CD4-positive, alpha-beta memory T cell (primary cell): ENCODE measurements around the gene BLVRB. TPM values are rescaled to one million over a fixed set of nuclear protein-coding genes. Genes with fewer than 3 reads are reported as not detected.

ENCODE experiments used
- CTCF ChIA-PET: fragments of 350-600 bp; sonication (Branson Sonifier 250); formaldehyde crosslinking; loops from one replicate; lab custom pipeline; 2021; ENCODE audit warnings: inconsistent platforms; ENCODE audit not compliant: partially characterized antibody; lab: Charles Lee
- POLR2A ChIA-PET: fragments of 350-600 bp; sonication (Branson Sonifier 250); formaldehyde crosslinking; loops from one replicate; lab custom pipeline; 2021; ENCODE audit not compliant: partially characterized antibody; lab: Charles Lee
- DNase-seq, 5 donors: peaks; one replicate each; pipeline versions ENCODE4 v3.0.0 to v3.0.0-alpha.2; 2020 to 2022; ENCODE audit warnings: mixed read lengths in 1 of 5
- H3K27ac ChIP-seq: one replicate; pipeline ENCODE4 v1.7.0; 2013; ENCODE audit warnings: low read depth, low read length
- H3K27me3 ChIP-seq: 2 replicates; pipeline ENCODE4 v1.7.0; 2013; ENCODE audit warnings: mild to moderate bottlenecking, low read length, moderate library complexity; ENCODE audit not compliant: insufficient read depth
- H3K36me3 ChIP-seq: 2 replicates; pipeline ENCODE4 v1.7.0; 2013; ENCODE audit warnings: mild to moderate bottlenecking, low read length, moderate library complexity; ENCODE audit not compliant: insufficient read depth
- H3K4me1 ChIP-seq: 2 replicates; pipeline ENCODE4 v1.7.0; 2013; ENCODE audit warnings: mild to moderate bottlenecking, low read length, moderate library complexity; ENCODE audit not compliant: insufficient read depth
- H3K4me3 ChIP-seq, 2 donors: one replicate each; pipeline ENCODE4 v1.7.0; 2013; ENCODE audit warnings: low read length in 2 of 2, mild to moderate bottlenecking in 1 of 2
- H3K9me3 ChIP-seq, 2 donors: one replicate each; pipeline ENCODE4 v1.7.0; 2013; ENCODE audit warnings: low read length in 2 of 2, control low read depth in 1 of 2; ENCODE audit not compliant: control insufficient read depth in 1 of 2
- H3K27ac Mint-ChIP-seq, 7 donors: one replicate each; pipeline ENCODE4 v1.8.0; 2020 to 2021; ENCODE audit warnings: mixed read lengths in 7 of 7, mild to moderate bottlenecking in 6 of 7, inconsistent platforms in 3 of 7, moderate library complexity in 3 of 7
- H3K27me3 Mint-ChIP-seq, 2 donors: one replicate each; pipeline ENCODE4 v1.8.0; 2020 to 2021; ENCODE audit warnings: mixed read lengths in 2 of 2
- H3K36me3 Mint-ChIP-seq, 2 donors: one replicate each; pipeline ENCODE4 v1.8.0; 2020 to 2021; ENCODE audit warnings: mixed read lengths in 2 of 2, inconsistent platforms in 1 of 2, mild to moderate bottlenecking in 1 of 2
- H3K4me1 Mint-ChIP-seq, 4 donors: one replicate each; pipeline ENCODE4 v1.8.0; 2020 to 2021; ENCODE audit warnings: mixed read lengths in 4 of 4, mild to moderate bottlenecking in 1 of 4
- H3K4me3 Mint-ChIP-seq, 8 donors: one replicate each; pipeline ENCODE4 v1.8.0; 2020 to 2021; ENCODE audit warnings: mixed read lengths in 8 of 8, mild to moderate bottlenecking in 7 of 8, moderate library complexity in 6 of 8, inconsistent platforms in 3 of 8
- H3K9me3 Mint-ChIP-seq, 8 donors: one replicate each; pipeline ENCODE4 v1.8.0; 2020 to 2021; ENCODE audit warnings: mixed read lengths in 8 of 8, mild to moderate bottlenecking in 5 of 8, inconsistent platforms in 3 of 8, moderate library complexity in 1 of 8
- intact Hi-C: fragments of 100-400 bp; cut with micrococcal nuclease; formaldehyde crosslinking; loops from one replicate; pipeline ENCODE4 v1.15.1; 2023
- polyA plus RNA-seq, 2 donors: library from polyadenylated mRNA; unstranded; fragments of 300-500 nt; fragmentation: Illumina TruSeq; gene quantifications; one replicate each; pipeline ENCODE4 v1.2.3, GENCODE V29; 2021
- total RNA-seq, 2 experiments: library from RNA; stranded (reverse); gene quantifications; one replicate each; pipeline ENCODE4 v1.2.3, GENCODE V29; 2021

Gene BLVRB
- total and polyA plus RNA-seq, 4 experiments from 2014 or later: 12.3 to 34.6 (median 20.8) TPM

GRCh38 chr19:40510526-40511115 is 45.1 kb upstream of the BLVRB start:
- Mint-ChIP-seq H3K27ac (no peak overlapping the region), H3K27me3 (peaks cover 37 to 39% of the 10 kb centered on the region in 2 donors)
- CTCF ChIA-PET: interaction anchor here (1.4 kb wide), 1 partner anchor 90 kb away, joined by 5 read pairs; no protein-coding TSS in a partner anchor

GRCh38 chr19:40508739-40509260 is 43.3 kb upstream of the BLVRB start:
- H3K36me3 ChIP-seq: no peaks in the 10 kb centered on the region
- H3K9me3 Mint-ChIP-seq: peaks cover 0 to 2% (median 0%) of the 10 kb centered on the region in 8 donors
- H3K27me3 Mint-ChIP-seq: peaks cover 30 to 33% of the 10 kb centered on the region in 2 donors
- peaks cover 8% of the 10 kb centered on the region for H3K4me1 ChIP-seq
- H3K27me3 ChIP-seq: peaks cover 12% of the 10 kb centered on the region
- ChIA-PET CTCF (no interaction called here), POLR2A (no interaction called here)
- no peak overlapping the region for H3K4me3 Mint-ChIP-seq
- intact Hi-C loops: no loop called here
- H3K27ac ChIP-seq: no peak overlapping the region
- H3K36me3 Mint-ChIP-seq: no peaks in the 10 kb centered on the region
- no peaks in the 10 kb centered on the region for H3K9me3 ChIP-seq
- DNase-seq: no peak
- H3K4me3 ChIP-seq: no peak overlapping the region
- peaks cover 0 to 11% (median 9%) of the 10 kb centered on the region in 4 donors for H3K4me1 Mint-ChIP-seq
- H3K27ac Mint-ChIP-seq: no peak overlapping the region

More at GRCh38 chr19:40510526-40511115, 45.1 kb upstream of the BLVRB start:
- POLR2A ChIA-PET: no interaction called here
- Mint-ChIP-seq H3K4me3 (no peak overlapping the region), H3K9me3 (no peaks in the 10 kb centered on the region), H3K36me3 (no peaks in the 10 kb centered on the region), H3K4me1 (peaks cover 0 to 15% (median 6%) of the 10 kb centered on the region in 4 donors)
- no peak overlapping the region for H3K27ac ChIP-seq
- H3K9me3 ChIP-seq: no peaks in the 10 kb centered on the region
- DNase-seq: no peak
- peaks cover 12% of the 10 kb centered on the region for H3K27me3 ChIP-seq
- H3K36me3 ChIP-seq: no peaks in the 10 kb centered on the region
- H3K4me1 ChIP-seq: peaks cover 8% of the 10 kb centered on the region
- intact Hi-C loops: no loop called here
- H3K4me3 ChIP-seq: no peak overlapping the region

GRCh38 chr19:40507892-40508291 is 42.3 kb upstream of the BLVRB start:
- Histone ChIP-seq H3K4me3 (no peak overlapping the region), H3K4me1 (peaks cover 8% of the 10 kb centered on the region), H3K27ac (no peak overlapping the region), H3K36me3 (no peaks in the 10 kb centered on the region), H3K9me3 (no peaks in the 10 kb centered on the region), H3K27me3 (peaks cover 12% of the 10 kb centered on the region)
- Mint-ChIP-seq H3K4me1 (peaks cover 0 to 11% (median 6%) of the 10 kb centered on the region in 4 donors), H3K4me3 (no peak overlapping the region), H3K27ac (no peak overlapping the region), H3K27me3 (peaks cover 26 to 30% of the 10 kb centered on the region in 2 donors), H3K36me3 (no peaks in the 10 kb centered on the region), H3K9me3 (peaks cover 0 to 2% (median 0%) of the 10 kb centered on the region in 8 donors)
- CTCF ChIA-PET: no interaction called here
- intact Hi-C loops: no loop called here
- no peak for DNase-seq
- POLR2A ChIA-PET: no interaction called here

GRCh38 chr19:40506099-40506498 is 40.6 kb upstream of the BLVRB start:
- H3K9me3 Mint-ChIP-seq: peaks cover 0 to 2% (median 0%) of the 10 kb centered on the region in 8 donors
- no peaks in the 10 kb centered on the region for H3K36me3 Mint-ChIP-seq
- peaks cover under 1% of the 10 kb centered on the region for H3K27me3 ChIP-seq
- H3K4me3 Mint-ChIP-seq: no peak overlapping the region
- H3K27me3 Mint-ChIP-seq: peaks cover 16 to 26% of the 10 kb centered on the region in 2 donors
- H3K36me3 ChIP-seq: no peaks in the 10 kb centered on the region
- H3K27ac Mint-ChIP-seq: peak overlapping the region in 1 of 7 donors; percentile 60
- POLR2A ChIA-PET: no interaction called here
- no peaks in the 10 kb centered on the region for H3K9me3 ChIP-seq
- intact Hi-C loops: no loop called here
- peaks cover 0 to 5% (median 2%) of the 10 kb centered on the region in 4 donors for H3K4me1 Mint-ChIP-seq
- CTCF ChIA-PET: no interaction called here
- no peak overlapping the region for H3K27ac ChIP-seq
- H3K4me1 ChIP-seq: no peaks in the 10 kb centered on the region
- H3K4me3 ChIP-seq: no peak overlapping the region
- no peak for DNase-seq

GRCh38 chr19:40503320-40503695 is 37.8 kb upstream of the BLVRB start:
- Mint-ChIP-seq H3K9me3 (peaks cover 0 to 2% (median 0%) of the 10 kb centered on the region in 8 donors), H3K27ac (no peak overlapping the region), H3K27me3 (peaks cover 9 to 10% of the 10 kb centered on the region in 2 donors), H3K4me3 (no peak overlapping the region), H3K4me1 (peaks cover 0 to 5% (median under 1%) of the 10 kb centered on the region in 4 donors), H3K36me3 (no peaks in the 10 kb centered on the region)
- intact Hi-C loops: no loop called here
- ChIA-PET CTCF (no interaction called here), POLR2A (no interaction called here)
- Histone ChIP-seq H3K27me3 (no peaks in the 10 kb centered on the region), H3K4me3 (no peak overlapping the region), H3K27ac (no peak overlapping the region), H3K9me3 (no peaks in the 10 kb centered on the region), H3K4me1 (no peaks in the 10 kb centered on the region), H3K36me3 (no peaks in the 10 kb centered on the region)
- DNase-seq: no peak

GRCh38 chr19:40502647-40503319 is 37.2 kb upstream of the BLVRB start:
- Histone ChIP-seq H3K27ac (no peak overlapping the region), H3K36me3 (no peaks in the 10 kb centered on the region), H3K9me3 (no peaks in the 10 kb centered on the region), H3K4me1 (no peaks in the 10 kb centered on the region), H3K4me3 (no peak overlapping the region), H3K27me3 (no peaks in the 10 kb centered on the region)
- peaks cover 0 to 2% (median 0%) of the 10 kb centered on the region in 8 donors for H3K9me3 Mint-ChIP-seq
- no peak overlapping the region for H3K27ac Mint-ChIP-seq
- H3K27me3 Mint-ChIP-seq: peaks cover 9 to 12% of the 10 kb centered on the region in 2 donors
- no peak for DNase-seq
- H3K4me3 Mint-ChIP-seq: no peak overlapping the region
- intact Hi-C loops: no loop called here
- ChIA-PET CTCF (no interaction called here), POLR2A (no interaction called here)
- peaks cover 0 to 5% (median under 1%) of the 10 kb centered on the region in 4 donors for H3K4me1 Mint-ChIP-seq
- no peaks in the 10 kb centered on the region for H3K36me3 Mint-ChIP-seq

- no peaks in the 10 kb centered on the region for H3K36me3 Mint-ChIP-seq
- peaks cover 9 to 12% of the 10 kb centered on the region in 2 donors for H3K27me3 Mint-ChIP-seq
- ChIA-PET CTCF (no interaction called here), POLR2A (no interaction called here)
- DNase-seq: no peak
- H3K4me3 ChIP-seq: no peak overlapping the region
- H3K27me3 ChIP-seq: no peaks in the 10 kb centered on the region
- H3K27ac Mint-ChIP-seq: no peak overlapping the region
- H3K4me1 ChIP-seq: no peaks in the 10 kb centered on the region
- H3K9me3 ChIP-seq: no peaks in the 10 kb centered on the region
- H3K4me1 Mint-ChIP-seq: peaks cover 0 to 5% (median under 1%) of the 10 kb centered on the region in 4 donors
- H3K9me3 Mint-ChIP-seq: peaks cover 0 to 2% (median 0%) of the 10 kb centered on the region in 8 donors
- H3K4me3 Mint-ChIP-seq: no peak overlapping the region
- intact Hi-C loops: no loop called here
- H3K36me3 ChIP-seq: no peaks in the 10 kb centered on the region
- H3K27ac ChIP-seq: no peak overlapping the region
Observed at GRCh38 chr19:40502081-40502480, 36.5 kb upstream of the BLVRB start.
